MM.1S (cell line): ENCODE measurements around the gene FKBP8.

Source experiments
- DNase-seq: peaks from one replicate; pipeline ENCODE4 v3.0.0-alpha.2; 2015
- H2AFZ ChIP-seq: fragments of 300-600 bp; sonication (generic); 2 replicates; pipeline ENCODE4 v1.6.0; 2016; ENCODE audit warnings: antibody characterized with exemption, low read length
- H3F3A ChIP-seq: fragments of 300-600 bp; sonication (generic); 2 replicates; pipeline ENCODE4 v1.6.1; 2016; ENCODE audit warnings: mild to moderate bottlenecking, antibody characterized with exemption, low read length, moderate library complexity, mixed read lengths; ENCODE audit not compliant: insufficient read depth
- H3K27ac ChIP-seq: fragments of 300-600 bp; sonication (generic); 2 replicates; pipeline ENCODE4 v1.5.1; 2016; ENCODE audit warnings: mild to moderate bottlenecking, low read length
- H3K27me3 ChIP-seq: fragments of 300-600 bp; sonication (generic); replicated peaks from 2 replicates; pipeline ENCODE4 v1.6.0; 2016; ENCODE audit warnings: low read length; ENCODE audit not compliant: insufficient read depth
- H3K36me3 ChIP-seq: fragments of 300-600 bp; sonication (generic); replicated peaks from 2 replicates; pipeline ENCODE4 v1.6.1; 2016; ENCODE audit warnings: mild to moderate bottlenecking, low read length, mixed read lengths; ENCODE audit not compliant: insufficient read depth
- H3K4me1 ChIP-seq: fragments of 300-600 bp; sonication (generic); 2 replicates; pipeline ENCODE4 v1.6.1; 2016; ENCODE audit warnings: low read length, mixed read lengths
- H3K4me2 ChIP-seq: fragments of 300-600 bp; sonication (generic); 2 replicates; pipeline ENCODE4 v1.6.0; 2016; ENCODE audit warnings: low read depth, low read length
- H3K4me3 ChIP-seq: fragments of 300-600 bp; sonication (generic); 2 replicates; pipeline ENCODE4 v1.5.1; 2016; ENCODE audit warnings: low read length, mixed read lengths
- H3K79me2 ChIP-seq: fragments of 300-600 bp; sonication (generic); 2 replicates; pipeline ENCODE4 v1.6.1; 2016; ENCODE audit warnings: mixed run types, low read length, mixed read lengths
- H3K9ac ChIP-seq: fragments of 300-600 bp; sonication (generic); 2 replicates; pipeline ENCODE4 v1.6.1; 2016; ENCODE audit warnings: low read length, mixed read lengths
- H3K9me2 ChIP-seq: fragments of 300-600 bp; sonication (generic); replicated peaks from 2 replicates; pipeline ENCODE4 v1.6.1; 2016; ENCODE audit warnings: mild to moderate bottlenecking, low read length, mixed read lengths; ENCODE audit not compliant: insufficient read depth
- H3K9me3 ChIP-seq: fragments of 300-600 bp; sonication (generic); replicated peaks from 2 replicates; pipeline ENCODE4 v1.6.1; 2016; ENCODE audit warnings: mild to moderate bottlenecking, low read length, mixed read lengths; ENCODE audit not compliant: insufficient read depth
- H4K20me1 ChIP-seq: fragments of 300-600 bp; sonication (generic); 2 replicates; pipeline ENCODE4 v1.6.1; 2016; ENCODE audit warnings: mild to moderate bottlenecking, low read length, moderate library complexity, mixed read lengths; ENCODE audit not compliant: insufficient read depth
- EZH2 ChIP-seq: fragments of 300-600 bp; sonication (generic); optimal IDR thresholded peaks from 2 replicates; pipeline ENCODE3; 2017; ENCODE audit warnings: low read depth, mild to moderate bottlenecking, antibody characterized with exemption, low read length, mixed read lengths
- EZH2phosphoT487 ChIP-seq: fragments of 300-600 bp; sonication (generic); IDR thresholded peaks from 2 replicates; pipeline ENCODE4 v1.6.1; 2018; ENCODE audit warnings: antibody characterized with exemption, low read length
- TF ChIP-seq, protein P1 (sequence below): fragments of 300-600 bp; sonication (generic); IDR thresholded peaks from 2 replicates; pipeline ENCODE4 v1.5.1; 2016; ENCODE audit warnings: antibody characterized with exemption, low read length, mixed read lengths

The FKBP8 gene

DNA sequence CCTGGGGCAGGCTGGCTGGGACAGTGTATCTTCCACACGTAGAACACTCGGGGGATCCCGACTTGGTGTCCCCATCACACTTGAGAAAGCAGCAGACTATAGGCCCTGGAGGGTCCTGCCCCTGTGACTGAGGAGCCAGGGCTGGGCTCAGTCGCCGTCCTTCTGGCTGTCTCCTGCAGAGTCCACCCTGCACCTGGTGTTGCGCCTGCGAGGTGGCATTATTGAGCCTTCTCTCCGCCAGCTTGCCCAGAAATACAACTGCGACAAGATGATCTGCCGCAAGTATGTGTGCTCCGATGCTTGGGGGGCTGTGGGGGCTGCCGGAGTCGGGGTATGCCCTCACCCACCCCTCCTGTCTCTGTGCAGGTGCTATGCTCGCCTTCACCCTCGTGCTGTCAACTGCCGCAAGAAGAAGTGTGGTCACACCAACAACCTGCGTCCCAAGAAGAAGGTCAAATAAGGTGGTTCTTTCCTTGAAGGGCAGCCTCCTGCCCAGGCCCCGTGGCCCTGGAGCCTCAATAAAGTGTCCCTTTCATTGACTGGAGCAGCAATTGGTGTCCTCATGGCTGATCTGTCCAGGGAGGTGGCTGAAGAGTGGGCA is 31.4 kb upstream of the FKBP8 start:
- Histone ChIP-seq H3K9ac (no peak overlapping the region), H2AFZ (no peak overlapping the region), H3K4me3 (no peak overlapping the region), H3K27me3 (0 out of 2 replicates have a peak, but pooled peaks cover 3% of the 10 kb centered on the region), H3K9me3 (no peaks in the 10 kb centered on the region), H4K20me1 (peaks cover 3% of the 10 kb centered on the region; the same call in 1 of the 2 replicates), H3K79me2 (peaks cover 28% of the 10 kb centered on the region), H3K27ac (no peak overlapping the region), H3K4me2 (no peak overlapping the region), H3F3A (peaks cover 22% of the 10 kb centered on the region; the same call in 1 of the 2 replicates), H3K9me2 (no peaks in the 10 kb centered on the region), H3K36me3 (no peaks in the 10 kb centered on the region; the same call in 1 of the 2 replicates), H3K4me1 (peaks cover 9% of the 10 kb centered on the region)
- DNase-seq, result no peak
- TF ChIP-seq EZH2phosphoT487 (no peak), EZH2 (no peak)
- TF ChIP-seq, protein P1, sequence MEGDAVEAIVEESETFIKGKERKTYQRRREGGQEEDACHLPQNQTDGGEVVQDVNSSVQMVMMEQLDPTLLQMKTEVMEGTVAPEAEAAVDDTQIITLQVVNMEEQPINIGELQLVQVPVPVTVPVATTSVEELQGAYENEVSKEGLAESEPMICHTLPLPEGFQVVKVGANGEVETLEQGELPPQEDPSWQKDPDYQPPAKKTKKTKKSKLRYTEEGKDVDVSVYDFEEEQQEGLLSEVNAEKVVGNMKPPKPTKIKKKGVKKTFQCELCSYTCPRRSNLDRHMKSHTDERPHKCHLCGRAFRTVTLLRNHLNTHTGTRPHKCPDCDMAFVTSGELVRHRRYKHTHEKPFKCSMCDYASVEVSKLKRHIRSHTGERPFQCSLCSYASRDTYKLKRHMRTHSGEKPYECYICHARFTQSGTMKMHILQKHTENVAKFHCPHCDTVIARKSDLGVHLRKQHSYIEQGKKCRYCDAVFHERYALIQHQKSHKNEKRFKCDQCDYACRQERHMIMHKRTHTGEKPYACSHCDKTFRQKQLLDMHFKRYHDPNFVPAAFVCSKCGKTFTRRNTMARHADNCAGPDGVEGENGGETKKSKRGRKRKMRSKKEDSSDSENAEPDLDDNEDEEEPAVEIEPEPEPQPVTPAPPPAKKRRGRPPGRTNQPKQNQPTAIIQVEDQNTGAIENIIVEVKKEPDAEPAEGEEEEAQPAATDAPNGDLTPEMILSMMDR, result no peak

DNA sequence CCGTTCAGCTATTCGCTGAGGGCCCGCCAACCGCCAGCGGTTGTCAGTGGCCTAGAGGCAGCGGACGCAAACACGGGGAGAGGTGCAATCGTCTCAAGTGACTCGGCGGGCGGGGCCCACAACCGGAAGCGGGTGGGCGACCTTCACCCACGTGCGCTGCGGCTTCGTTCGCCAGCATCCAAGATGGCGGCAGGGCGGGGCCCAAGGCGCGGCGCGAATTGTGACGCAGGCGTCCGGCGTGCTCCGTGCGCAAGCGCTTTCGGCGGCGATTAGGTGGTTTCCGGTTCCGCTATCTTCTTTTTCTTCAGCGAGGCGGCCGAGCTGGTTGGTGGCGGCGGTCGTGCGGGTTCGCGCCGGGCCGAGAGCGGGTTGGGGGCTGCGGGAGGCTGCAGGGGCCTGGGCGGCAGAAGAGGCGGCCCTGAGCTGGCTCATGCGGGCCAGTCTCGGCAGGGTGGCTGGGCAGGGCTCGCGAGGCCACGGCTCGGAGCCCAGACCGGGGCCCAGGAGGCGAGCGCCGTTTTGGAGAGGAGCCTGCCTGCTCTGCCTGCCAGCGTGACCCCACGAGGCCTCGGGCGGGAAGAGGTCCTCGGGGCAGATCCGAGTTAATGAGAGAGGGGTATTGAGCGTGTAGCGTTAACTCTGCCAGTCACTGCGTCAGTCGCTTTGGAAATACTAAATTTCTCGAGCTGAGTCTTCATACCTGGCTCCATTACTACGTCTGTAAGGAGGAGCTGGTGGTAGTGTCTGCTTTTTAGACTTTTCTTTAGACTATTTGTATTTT is 28.4 kb upstream of the FKBP8 start, which contains the start of gene UBA52:
UBA52 (plus strand) TSS at position 294 of the 781 bp plus-strand sequence. CDS start 1,444 bp downstream, outside the sequence.
- peak; percentile 99 for DNase-seq
- H3K36me3 ChIP-seq, result no peaks in the 10 kb centered on the region; the same call in 1 of the 2 replicates
- no peaks in the 10 kb centered on the region for H3K27me3 ChIP-seq
- H3F3A ChIP-seq, result peaks cover 24% of the 10 kb centered on the region
- no peaks in the 10 kb centered on the region for H3K9me2 ChIP-seq
- H3K27ac ChIP-seq, result peak within 1 kb of the TSS; percentile 73; the same call in 1 of the 2 replicates
- peak within 1 kb of the TSS; percentile 95 for H3K9ac ChIP-seq
- peak within 1 kb of the TSS; percentile 38 for H2AFZ ChIP-seq
- TF ChIP-seq EZH2phosphoT487 (no peak), EZH2 (no peak)
- TF ChIP-seq, protein P1, result no peak
- H4K20me1 ChIP-seq, result peaks cover 3% of the 10 kb centered on the region; the same call in 1 of the 2 replicates
- H3K9me3 ChIP-seq, result no peaks in the 10 kb centered on the region
- peaks cover 9% of the 10 kb centered on the region for H3K4me1 ChIP-seq
- H3K4me3 ChIP-seq, result peak within 1 kb of the TSS; percentile 99
- peak within 1 kb of the TSS; percentile 94 for H3K4me2 ChIP-seq
- H3K79me2 ChIP-seq, result peaks cover 28% of the 10 kb centered on the region

DNA sequence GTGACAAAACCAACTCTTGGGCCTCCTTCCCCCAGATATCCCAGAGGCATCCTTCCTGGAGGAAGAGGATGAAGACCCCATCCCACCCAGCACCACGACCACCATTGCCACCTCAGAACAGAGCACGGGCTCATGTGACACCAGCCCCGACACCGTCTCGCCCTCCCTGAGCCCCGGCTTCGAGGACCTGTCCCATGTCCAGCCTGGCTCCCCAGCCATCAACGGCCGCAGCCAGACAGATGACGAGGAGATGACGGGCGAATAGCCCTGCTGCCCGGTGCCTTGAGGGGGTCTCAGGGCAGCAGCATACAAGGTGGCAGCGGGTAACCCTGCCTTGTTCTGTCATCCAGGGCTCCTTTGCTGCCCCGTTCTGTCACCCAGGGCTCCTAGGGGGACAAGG is 25.0 kb upstream of the FKBP8 start:
- H3K4me2 ChIP-seq, result no peak overlapping the region

More for the DNA sequence above, 25.0 kb upstream of the FKBP8 start:
- peaks cover 16% of the 10 kb centered on the region for H3F3A ChIP-seq
- H3K9me3 ChIP-seq, result no peaks in the 10 kb centered on the region
- no peak overlapping the region for H3K27ac ChIP-seq
- peaks cover 9% of the 10 kb centered on the region for H3K4me1 ChIP-seq
- TF ChIP-seq EZH2 (no peak), EZH2phosphoT487 (no peak)
- H3K79me2 ChIP-seq, result peaks cover 17% of the 10 kb centered on the region
- H4K20me1 ChIP-seq, result 0 out of 2 replicates have a peak, but pooled peaks cover 3% of the 10 kb centered on the region
- H3K9me2 ChIP-seq, result no peaks in the 10 kb centered on the region
- no peaks in the 10 kb centered on the region for H3K36me3 ChIP-seq
- H3K27me3 ChIP-seq, result no peaks in the 10 kb centered on the region
- no peak overlapping the region for H3K9ac ChIP-seq
- no peak overlapping the region for H3K4me3 ChIP-seq
- H2AFZ ChIP-seq, result no peak overlapping the region
- DNase-seq, result no peak
